ENCODE data around the gene DEFB124. TPM values are rescaled to one million over a fixed set of nuclear protein-coding genes. Genes with fewer than 3 reads are reported as not detected.
"Not testable (repeated sequence)": the region's sequence is repeated elsewhere in the genome, so short reads cannot be mapped to it uniquely, and the experiment has no call there.

DEFB124 gene
- under 1 TPM in 1 of 2 donors, not detected in 1; 0.33 TPM for total RNA-seq
- under 1 TPM in 1 of 2 donors, not detected in 1; 0.53 TPM for polyA plus RNA-seq (ENCODE audit: insufficient read length in 2 of 2)
- long read RNA-seq, donor 1, partial matches to known transcripts: 8 of 8 reads
- long read RNA-seq, donor 1, other reads (novel, unspliced or antisense): 0 of 8 reads
- long read RNA-seq, donor 2: 0 reads
- long read RNA-seq, donor 3: 0 reads
- long read RNA-seq, donor 4: 0 reads

DNA sequence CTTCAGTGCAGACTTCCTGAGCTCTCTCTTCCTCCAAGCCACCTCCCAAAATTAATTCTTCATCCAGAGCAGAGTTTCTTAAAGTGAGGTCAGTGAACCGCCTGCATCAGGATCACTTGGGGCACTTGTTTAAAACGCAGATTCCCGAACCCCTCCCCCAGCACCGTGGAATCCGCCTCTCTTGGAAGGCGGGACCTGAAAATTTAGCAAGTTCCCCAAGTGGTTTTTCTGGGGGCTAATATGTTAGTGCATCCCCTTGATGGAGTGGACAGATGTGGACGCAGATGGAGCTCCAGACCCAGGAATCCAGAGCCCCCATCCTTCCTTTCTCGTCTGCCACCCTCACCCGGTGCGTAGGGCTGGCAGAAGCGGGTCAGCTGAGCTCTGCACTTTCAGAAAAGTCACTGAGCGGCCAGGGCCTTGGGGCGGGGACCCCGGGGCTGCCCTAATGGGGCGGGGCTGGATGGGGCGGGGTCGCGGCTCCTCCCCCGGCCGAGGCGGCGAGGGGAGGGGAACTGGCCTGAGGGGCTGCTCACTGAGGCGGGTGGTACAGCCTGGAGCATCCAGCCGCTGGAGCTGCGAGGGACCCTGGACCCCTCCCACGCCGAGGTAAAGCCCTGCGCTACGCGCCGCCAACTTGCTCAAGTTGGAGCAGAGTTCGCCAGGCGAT, at the start of gene DEFB124, which contains the start of gene REM1:
Gene DEFB124 (minus strand): TSS at position 370 of the 670 bp plus-strand sequence. CDS start 2,114 bp downstream, outside the sequence.
Gene REM1 (plus strand): TSS at position 531 of the 670 bp plus-strand sequence. CDS start 1,158 bp downstream, outside the sequence.
- 0% methylated on average over 27 of the region's 33 CpGs for WGBS (ENCODE audit: insufficient coverage)

GRCh38 chr20:31523361-31524283, 48.7 kb upstream of the DEFB124 start:
- Histone ChIP-seq H3K9me3 (ENCODE audit: control insufficient read depth, insufficient read depth, low read length) (no peaks in the 10 kb centered on the region), H3K27ac (ENCODE audit: low read depth, low read length) (no peak overlapping the region), H3K27me3 (ENCODE audit: control insufficient read depth, insufficient read depth, low read length) (no peaks in the 10 kb centered on the region), H3K36me3 (ENCODE audit: control insufficient read depth, insufficient read depth, low read length) (peaks cover 38% of the 10 kb centered on the region), H3K4me1 (ENCODE audit: control insufficient read depth, insufficient read depth, low read length) (peaks cover 4% of the 10 kb centered on the region), H3K4me3 (ENCODE audit: low read depth, low read length) (no peak overlapping the region)
- 94% methylated on average over 4 of the region's 8 CpGs for WGBS (ENCODE audit: insufficient coverage)
- DNase-seq (ENCODE audit: low read depth in 4 of 6, low spot score in 6 of 6): no peak

More for the DNA sequence above, at the start of gene DEFB124, which contains the start of gene REM1:
- no peaks in the 10 kb centered on the region for H3K36me3 ChIP-seq (ENCODE audit: control insufficient read depth, insufficient read depth, low read length)
- no peaks in the 10 kb centered on the region for H3K9me3 ChIP-seq (ENCODE audit: control insufficient read depth, insufficient read depth, low read length)
- H3K4me1 ChIP-seq (ENCODE audit: control insufficient read depth, insufficient read depth, low read length): peaks cover 10% of the 10 kb centered on the region
- H3K27ac ChIP-seq (ENCODE audit: low read depth, low read length): no peak within 1 kb of the TSS
- H3K27me3 ChIP-seq (ENCODE audit: control insufficient read depth, insufficient read depth, low read length): peaks cover 25% of the 10 kb centered on the region
- H3K4me3 ChIP-seq (ENCODE audit: low read depth, low read length): peak within 1 kb of the TSS; percentile 29
- DNase-seq (ENCODE audit: low read depth in 4 of 6, low spot score in 6 of 6): no peak

DNA sequence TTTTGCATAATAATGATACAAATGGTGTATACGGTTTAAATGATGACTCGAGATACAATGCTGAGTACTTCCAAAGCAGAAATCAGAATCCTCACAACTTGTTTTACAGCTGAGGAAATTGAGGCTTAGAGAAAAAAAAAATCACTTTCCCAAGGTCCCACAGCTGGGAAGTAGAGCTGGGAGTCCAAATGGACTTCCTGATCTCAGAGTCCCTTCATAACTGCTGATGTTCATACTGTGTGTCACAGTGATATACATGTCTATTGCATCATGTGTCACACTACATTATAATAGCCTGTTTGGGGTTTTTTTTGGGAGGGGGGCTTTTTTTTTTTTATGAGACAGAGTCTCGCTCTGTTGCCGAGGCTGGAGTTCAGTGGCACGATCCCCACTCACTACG, 47.8 kb upstream of the DEFB124 start:
- no CpG with 5 or more reads among the region's 6 CpGs for WGBS (ENCODE audit: insufficient coverage)
- DNase-seq (ENCODE audit: low read depth in 4 of 6, low spot score in 6 of 6): no peak
- Histone ChIP-seq H3K4me3 (ENCODE audit: low read depth, low read length) (no peak overlapping the region), H3K9me3 (ENCODE audit: control insufficient read depth, insufficient read depth, low read length) (no peaks in the 10 kb centered on the region), H3K36me3 (ENCODE audit: control insufficient read depth, insufficient read depth, low read length) (peaks cover 31% of the 10 kb centered on the region), H3K27me3 (ENCODE audit: control insufficient read depth, insufficient read depth, low read length) (no peaks in the 10 kb centered on the region), H3K4me1 (ENCODE audit: control insufficient read depth, insufficient read depth, low read length) (peaks cover 4% of the 10 kb centered on the region), H3K27ac (ENCODE audit: low read depth, low read length) (no peak overlapping the region)

- H3K27ac ChIP-seq (ENCODE audit: low read depth, low read length); DNase-seq (ENCODE audit: low read depth in 4 of 6, low spot score in 6 of 6); H3K4me1 ChIP-seq (ENCODE audit: control insufficient read depth, insufficient read depth, low read length); H3K4me3 ChIP-seq (ENCODE audit: low read depth, low read length); H3K27me3 ChIP-seq (ENCODE audit: control insufficient read depth, insufficient read depth, low read length); H3K9me3 ChIP-seq (ENCODE audit: control insufficient read depth, insufficient read depth, low read length): not testable (repeated sequence)
- peaks cover 26% of the 10 kb centered on the region for H3K36me3 ChIP-seq (ENCODE audit: control insufficient read depth, insufficient read depth, low read length)
- 100% methylated on average over 3 of the region's 7 CpGs for WGBS (ENCODE audit: insufficient coverage)
These were observed 46.3 kb upstream of the DEFB124 start for GRCh38 chr20:31521267-31521666.

GRCh38 chr20:31517373-31517772, 42.4 kb upstream of the DEFB124 start:
- WGBS (ENCODE audit: insufficient coverage): 70% methylated on average over 3 of the region's 4 CpGs
- H3K27ac ChIP-seq (ENCODE audit: low read depth, low read length): no peak overlapping the region
- no peaks in the 10 kb centered on the region for H3K9me3 ChIP-seq (ENCODE audit: control insufficient read depth, insufficient read depth, low read length)
- H3K27me3 ChIP-seq (ENCODE audit: control insufficient read depth, insufficient read depth, low read length): no peaks in the 10 kb centered on the region
- peaks cover 17% of the 10 kb centered on the region for H3K36me3 ChIP-seq (ENCODE audit: control insufficient read depth, insufficient read depth, low read length)
- H3K4me1 ChIP-seq (ENCODE audit: control insufficient read depth, insufficient read depth, low read length): peaks cover 27% of the 10 kb centered on the region
- H3K4me3 ChIP-seq (ENCODE audit: low read depth, low read length): no peak overlapping the region
- no peak for DNase-seq (ENCODE audit: low read depth in 4 of 6, low spot score in 6 of 6)

DNA sequence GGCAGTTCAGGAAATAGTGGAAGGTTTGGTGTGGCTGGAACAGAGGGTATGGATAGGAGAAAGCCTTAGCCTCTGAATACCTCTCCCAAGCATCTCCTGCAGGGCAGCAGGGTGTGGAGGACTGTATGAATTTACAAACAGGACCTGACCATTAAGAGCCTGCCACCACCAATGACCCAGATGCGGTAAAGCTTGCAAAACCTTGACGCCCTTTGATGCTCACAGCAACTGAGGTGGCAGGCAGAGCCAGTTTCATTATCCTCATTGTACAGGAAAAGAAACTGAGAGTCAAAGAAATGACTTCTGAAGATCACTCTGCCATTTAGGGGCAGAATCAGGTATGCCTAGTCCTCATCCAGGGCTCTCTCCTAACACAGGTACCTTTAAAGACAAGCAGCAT, 41.7 kb upstream of the DEFB124 start:
- WGBS (ENCODE audit: insufficient coverage): 100% methylated on average over 1 of the region's 2 CpGs
- H3K4me3 ChIP-seq (ENCODE audit: low read depth, low read length): no peak overlapping the region
- no peak overlapping the region for H3K27ac ChIP-seq (ENCODE audit: low read depth, low read length)

GRCh38 chr20:31516166-31516565, 41.2 kb upstream of the DEFB124 start:
- Histone ChIP-seq H3K27me3 (ENCODE audit: control insufficient read depth, insufficient read depth, low read length) (no peaks in the 10 kb centered on the region), H3K4me3 (ENCODE audit: low read depth, low read length) (no peak overlapping the region), H3K27ac (ENCODE audit: low read depth, low read length) (no peak overlapping the region), H3K4me1 (ENCODE audit: control insufficient read depth, insufficient read depth, low read length) (peaks cover 27% of the 10 kb centered on the region), H3K36me3 (ENCODE audit: control insufficient read depth, insufficient read depth, low read length) (peaks cover 14% of the 10 kb centered on the region), H3K9me3 (ENCODE audit: control insufficient read depth, insufficient read depth, low read length) (no peaks in the 10 kb centered on the region)
- 100% methylated on average over 2 of the region's 4 CpGs for WGBS (ENCODE audit: insufficient coverage)
- no peak for DNase-seq (ENCODE audit: low read depth in 4 of 6, low spot score in 6 of 6)

More for the DNA sequence above, 41.7 kb upstream of the DEFB124 start:
- no peak for DNase-seq (ENCODE audit: low read depth in 4 of 6, low spot score in 6 of 6)
- Histone ChIP-seq H3K9me3 (ENCODE audit: control insufficient read depth, insufficient read depth, low read length) (no peaks in the 10 kb centered on the region), H3K4me1 (ENCODE audit: control insufficient read depth, insufficient read depth, low read length) (peaks cover 27% of the 10 kb centered on the region), H3K27me3 (ENCODE audit: control insufficient read depth, insufficient read depth, low read length) (no peaks in the 10 kb centered on the region), H3K36me3 (ENCODE audit: control insufficient read depth, insufficient read depth, low read length) (peaks cover 14% of the 10 kb centered on the region)

GRCh38 chr20:31515775-31516107, 40.8 kb upstream of the DEFB124 start:
- WGBS (ENCODE audit: insufficient coverage): 82% methylated on average over 1 of the region's 3 CpGs
- Histone ChIP-seq H3K27ac (ENCODE audit: low read depth, low read length) (no peak overlapping the region), H3K9me3 (ENCODE audit: control insufficient read depth, insufficient read depth, low read length) (no peaks in the 10 kb centered on the region), H3K27me3 (ENCODE audit: control insufficient read depth, insufficient read depth, low read length) (no peaks in the 10 kb centered on the region), H3K4me1 (ENCODE audit: control insufficient read depth, insufficient read depth, low read length) (peaks cover 27% of the 10 kb centered on the region), H3K4me3 (ENCODE audit: low read depth, low read length) (no peak overlapping the region), H3K36me3 (ENCODE audit: control insufficient read depth, insufficient read depth, low read length) (peaks cover 14% of the 10 kb centered on the region)
- no peak for DNase-seq (ENCODE audit: low read depth in 4 of 6, low spot score in 6 of 6)

- no peaks in the 10 kb centered on the region for H3K27me3 ChIP-seq (ENCODE audit: control insufficient read depth, insufficient read depth, low read length)
- H3K27ac ChIP-seq (ENCODE audit: low read depth, low read length): peak overlapping the region; percentile 67
- no peaks in the 10 kb centered on the region for H3K9me3 ChIP-seq (ENCODE audit: control insufficient read depth, insufficient read depth, low read length)
- H3K4me3 ChIP-seq (ENCODE audit: low read depth, low read length): peak overlapping the region; percentile 82
- WGBS (ENCODE audit: insufficient coverage): 35% methylated on average over 4 of the region's 4 CpGs
- no peak for DNase-seq (ENCODE audit: low read depth in 4 of 6, low spot score in 6 of 6)
- H3K4me1 ChIP-seq (ENCODE audit: control insufficient read depth, insufficient read depth, low read length): peaks cover 23% of the 10 kb centered on the region
- H3K36me3 ChIP-seq (ENCODE audit: control insufficient read depth, insufficient read depth, low read length): peaks cover 14% of the 10 kb centered on the region
These were observed 40.3 kb upstream of the DEFB124 start for GRCh38 chr20:31515072-31515774.

All from spinal cord (tissue), 10 donors.